Testis (tissue), 3 donors: Measurements from ENCODE around the gene TMEM63A. TPM values are rescaled to one million over a fixed set of nuclear protein-coding genes. Genes with fewer than 3 reads are reported as not detected.

Source experiments
- DNase-seq: peaks from one replicate; pipeline ENCODE4 v3.0.0-alpha.2; 2019
- H3K27ac ChIP-seq, 2 donors: fragments of 200-600 bp; sonication (generic); one replicate each; pipeline ENCODE4 v1.5.1; 2019
- H3K27me3 ChIP-seq: fragments of 200-600 bp; sonication (generic); one replicate; pipeline ENCODE4 v1.5.1; 2019
- H3K36me3 ChIP-seq: fragments of 200-600 bp; sonication (generic); one replicate; pipeline ENCODE4 v1.5.1; 2017; ENCODE audit warnings: low read depth; ENCODE audit errors: missing control alignments
- H3K4me1 ChIP-seq: fragments of 200-600 bp; sonication (generic); one replicate; pipeline ENCODE4 v1.5.1; 2019
- H3K4me3 ChIP-seq, 2 donors: fragments of 200-600 bp; sonication (generic); one replicate each; pipeline ENCODE4 v1.5.1; 2017 to 2019
- H3K9me3 ChIP-seq: fragments of 200-600 bp; sonication (generic); one replicate; pipeline ENCODE4 v1.5.1; 2017
- POLR2A ChIP-seq: fragments of 450-650 bp; IDR thresholded peaks from one replicate; pipeline ENCODE4 v1.6.1; 2017; ENCODE audit warnings: antibody characterized with exemption, mild to moderate bottlenecking, moderate library complexity
- WGBS, 2 donors: methylation state at CpG; one replicate each; pipeline ENCODE4 v1.1.5; 2018; 5-methylcytosine and 5-hydroxymethylcytosine counted together
- intact Hi-C: fragments of 100-400 bp; cut with DNase I; formaldehyde crosslinking; loops from one replicate; pipeline ENCODE4 v1.15.1; 2023; ENCODE audit warnings: low total_unique reads
- polyA plus RNA-seq: library from polyadenylated mRNA; stranded (reverse); fragments of 350-450 nt; fragmentation: Illumina TruSeq; extraction: RNeasy Lipid Tissue Mini Kit (QIAGEN cat#74804); gene quantifications from one replicate; pipeline ENCODE4 v1.2.3, GENCODE V29; 2014; ENCODE audit warnings: low read depth, low replicate concordance; ENCODE audit not compliant: insufficient read depth
- total RNA-seq, 2 donors: library from RNA; depleted of rRNA; stranded (reverse); fragments of >200 nt; gene quantifications; one replicate each; pipeline ENCODE4 v1.2.3, GENCODE V29; 2016
- TF ChIP-seq, protein P1 (sequence below), 3 experiments: fragments of 450-650 bp in 2 of 3; fragments of 200-600 bp in 1 of 3; sonication (generic) in 1 of 3; IDR thresholded peaks; one replicate each; pipeline ENCODE4 v1.5.1; 2016 to 2019; ENCODE audit warnings: antibody characterized with exemption in 3 of 3, mild to moderate bottlenecking in 2 of 3, moderate library complexity in 1 of 3

TMEM63A gene
- total and polyA plus RNA-seq, 3 donors from 2014 or later = 13.6 to 51.7 (median 46.9) TPM

DNA sequence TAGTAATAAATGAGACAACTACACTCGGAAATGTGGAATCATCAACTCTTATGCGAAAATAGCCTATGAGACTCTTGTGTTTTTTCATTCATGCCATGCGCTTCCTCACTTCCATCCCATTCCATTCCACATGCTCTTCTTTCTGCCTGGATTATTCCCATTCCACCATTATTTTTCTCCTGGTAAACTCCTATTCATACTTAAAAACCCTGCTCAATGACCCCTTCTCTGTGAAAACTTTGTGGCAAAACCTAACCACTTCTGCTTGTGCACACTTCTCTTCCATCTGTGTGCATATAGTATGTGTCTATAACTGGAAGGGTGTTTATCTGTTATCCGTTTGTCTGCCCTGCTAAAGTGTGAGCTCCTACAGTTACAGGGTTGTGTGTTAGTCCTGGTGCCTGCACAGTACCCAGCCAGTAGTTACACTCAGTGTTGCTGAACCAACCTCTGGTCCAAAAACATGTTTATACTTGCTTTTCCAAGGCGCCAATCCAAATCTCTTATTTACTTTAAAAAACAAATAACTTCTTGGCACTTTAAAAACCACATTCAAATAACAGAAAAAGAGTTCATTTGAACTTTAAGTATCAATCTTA lies 61.6 kb downstream of the TMEM63A start:
- no peak overlapping the region for H3K4me3 ChIP-seq
- peak overlapping the region in 1 of 2 donors; percentile 87 for H3K27ac ChIP-seq
- intact Hi-C loops = no loop called here
- no peaks in the 10 kb centered on the region for H3K36me3 ChIP-seq
- WGBS, 2 donors = 77 to 82% methylated on average over 5 of the region's 5 CpGs
- no peaks in the 10 kb centered on the region for H3K27me3 ChIP-seq
- no peaks in the 10 kb centered on the region for H3K9me3 ChIP-seq
- no peak for DNase-seq
- H3K4me1 ChIP-seq = peaks cover 84% of the 10 kb centered on the region
- TF ChIP-seq POLR2A = no peak
- TF ChIP-seq, protein P1, sequence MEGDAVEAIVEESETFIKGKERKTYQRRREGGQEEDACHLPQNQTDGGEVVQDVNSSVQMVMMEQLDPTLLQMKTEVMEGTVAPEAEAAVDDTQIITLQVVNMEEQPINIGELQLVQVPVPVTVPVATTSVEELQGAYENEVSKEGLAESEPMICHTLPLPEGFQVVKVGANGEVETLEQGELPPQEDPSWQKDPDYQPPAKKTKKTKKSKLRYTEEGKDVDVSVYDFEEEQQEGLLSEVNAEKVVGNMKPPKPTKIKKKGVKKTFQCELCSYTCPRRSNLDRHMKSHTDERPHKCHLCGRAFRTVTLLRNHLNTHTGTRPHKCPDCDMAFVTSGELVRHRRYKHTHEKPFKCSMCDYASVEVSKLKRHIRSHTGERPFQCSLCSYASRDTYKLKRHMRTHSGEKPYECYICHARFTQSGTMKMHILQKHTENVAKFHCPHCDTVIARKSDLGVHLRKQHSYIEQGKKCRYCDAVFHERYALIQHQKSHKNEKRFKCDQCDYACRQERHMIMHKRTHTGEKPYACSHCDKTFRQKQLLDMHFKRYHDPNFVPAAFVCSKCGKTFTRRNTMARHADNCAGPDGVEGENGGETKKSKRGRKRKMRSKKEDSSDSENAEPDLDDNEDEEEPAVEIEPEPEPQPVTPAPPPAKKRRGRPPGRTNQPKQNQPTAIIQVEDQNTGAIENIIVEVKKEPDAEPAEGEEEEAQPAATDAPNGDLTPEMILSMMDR (IDR thresholded peaks at IDR 0.05) = no peak

DNA sequence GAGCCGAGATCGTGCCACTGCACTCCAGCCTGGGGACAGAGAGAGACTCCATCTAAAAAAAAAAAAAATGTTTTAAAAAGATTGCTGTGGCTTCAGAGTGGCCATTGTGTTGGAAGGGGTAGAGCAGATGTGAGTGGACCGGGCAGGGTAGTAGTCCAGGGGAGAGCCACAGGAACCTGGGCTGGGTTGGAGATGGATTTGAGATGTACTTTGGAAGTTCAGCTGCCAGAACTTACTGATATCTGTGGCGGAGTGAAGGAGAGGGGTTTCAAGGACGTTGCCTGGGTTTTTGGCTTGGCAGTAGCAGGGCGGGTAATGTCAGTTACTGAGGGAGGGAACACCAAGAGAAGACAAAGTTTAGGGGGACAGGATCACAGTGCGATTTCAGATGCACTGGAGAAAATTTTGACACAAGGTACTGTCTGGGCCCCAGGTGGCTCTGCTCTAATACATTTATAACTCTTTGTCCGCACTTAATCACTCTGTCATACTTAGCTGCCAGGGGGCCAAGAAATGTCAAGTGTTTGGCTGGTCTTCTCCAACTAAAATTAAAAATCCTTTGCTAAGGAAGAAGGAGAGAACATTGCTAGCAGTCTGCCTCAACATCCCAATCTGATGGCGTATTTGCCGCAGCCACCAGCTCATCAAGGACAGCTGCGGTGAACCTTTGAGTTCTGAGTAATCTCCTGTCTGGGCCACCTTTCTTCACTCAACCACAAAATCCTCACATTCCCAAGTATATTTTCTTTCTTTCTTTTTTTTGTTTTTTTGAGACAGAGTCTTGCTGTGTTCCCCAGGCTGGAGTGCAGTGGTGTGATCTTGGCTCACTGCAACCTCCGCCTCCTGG lies 62.6 kb downstream of the TMEM63A start:
- TF ChIP-seq, protein P1 (IDR thresholded peaks at IDR 0.05) = no peak
- no peak for TF ChIP-seq POLR2A
- Histone ChIP-seq H3K4me3 (no peak overlapping the region), H3K36me3 (no peaks in the 10 kb centered on the region), H3K4me1 (peaks cover 82% of the 10 kb centered on the region), H3K27ac (peak overlapping the region in 1 of 2 donors; percentile 87), H3K27me3 (no peaks in the 10 kb centered on the region), H3K9me3 (no peaks in the 10 kb centered on the region)
- intact Hi-C loops = no loop called here
- peak; percentile 52 for DNase-seq
- WGBS, 2 donors = 49 to 50% methylated on average over 12 of the region's 12 CpGs

DNA sequence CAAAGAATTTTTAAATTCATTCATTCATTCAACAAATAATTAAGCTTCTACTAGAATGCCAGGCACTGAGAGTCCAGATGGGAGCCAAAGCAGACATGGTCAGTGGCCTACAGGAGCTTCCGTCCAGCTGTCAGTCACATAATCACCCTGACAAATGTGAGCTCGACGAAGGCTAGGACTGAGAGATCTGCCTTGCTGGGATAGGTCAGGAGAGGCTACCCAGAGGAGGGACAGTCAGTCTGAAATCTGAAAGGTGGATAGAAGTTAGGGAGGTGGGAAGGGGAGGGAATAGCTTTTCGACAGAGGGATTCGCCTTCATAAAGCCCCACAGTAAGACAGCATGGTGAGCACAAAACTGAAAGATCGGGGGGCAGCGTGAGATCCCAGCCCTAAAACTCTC lies 64.0 kb downstream of the TMEM63A start:
- intact Hi-C loops = no loop called here

GRCh38 chr1:225817611-225818061 lies 64.5 kb downstream of the TMEM63A start:
- H3K4me3 ChIP-seq = no peak overlapping the region
- peak; percentile 91 for DNase-seq
- 37 to 48% methylated on average over 6 to 8 of the region's 8 CpGs for WGBS, 2 donors
- no peaks in the 10 kb centered on the region for H3K9me3 ChIP-seq
- H3K27ac ChIP-seq = peak overlapping the region; percentile 87 to 89
- H3K36me3 ChIP-seq = no peaks in the 10 kb centered on the region
- peaks cover 82% of the 10 kb centered on the region for H3K4me1 ChIP-seq
- TF ChIP-seq, protein P1 (IDR thresholded peaks at IDR 0.05) = no peak
- no peak for TF ChIP-seq POLR2A
- intact Hi-C loops = no loop called here
- no peaks in the 10 kb centered on the region for H3K27me3 ChIP-seq

More for the DNA sequence above, 64.0 kb downstream of the TMEM63A start:
- no peak overlapping the region for H3K4me3 ChIP-seq
- H3K36me3 ChIP-seq = no peaks in the 10 kb centered on the region
- H3K27ac ChIP-seq = peak overlapping the region; percentile 87 to 89
- 67 to 80% methylated on average over 7 of the region's 7 CpGs for WGBS, 2 donors
- no peak for TF ChIP-seq POLR2A
- TF ChIP-seq, protein P1 (IDR thresholded peaks at IDR 0.05) = no peak
- H3K4me1 ChIP-seq = peaks cover 82% of the 10 kb centered on the region
- H3K27me3 ChIP-seq = no peaks in the 10 kb centered on the region
- no peak for DNase-seq
- no peaks in the 10 kb centered on the region for H3K9me3 ChIP-seq
